Liver (tissue), 3 donors: ENCODE measurements around the gene BNIP1.

ENCODE experiments used
- EGR1 ChIP-seq, 2 donors: IDR thresholded peaks; 2 replicates each; pipeline ENCODE4 v1.6.1; 2016 to 2018; ENCODE audit warnings: antibody characterized with exemption in 2 of 2, low read depth in 2 of 2
- GABPA ChIP-seq, 2 donors: IDR thresholded peaks in 1 of 2; conservative IDR thresholded peaks in 1 of 2; 2 replicates each; pipeline ENCODE4 v1.6.1; 2016; ENCODE audit warnings: antibody characterized with exemption in 2 of 2, mild to moderate bottlenecking in 1 of 2, moderate library complexity in 1 of 2
- HNF4A ChIP-seq, 2 donors: conservative IDR thresholded peaks; 2 replicates each; pipeline ENCODE4 v1.6.1; 2016; ENCODE audit warnings: antibody characterized with exemption in 2 of 2, mild to moderate bottlenecking in 2 of 2
- HNF4G ChIP-seq: IDR thresholded peaks from 2 replicates; pipeline ENCODE4 v1.6.1; 2016; ENCODE audit warnings: antibody characterized with exemption
- RAD21 ChIP-seq, 2 donors: IDR thresholded peaks; 2 replicates each; pipeline ENCODE4 v1.6.1; 2016; ENCODE audit warnings: antibody characterized with exemption in 2 of 2, mild to moderate bottlenecking in 2 of 2
- RXRA ChIP-seq, 2 donors: IDR thresholded peaks; 2 replicates each; pipeline ENCODE4 v1.6.1; 2017 to 2018; ENCODE audit warnings: antibody characterized with exemption in 2 of 2, mild to moderate bottlenecking in 1 of 2
- SP1 ChIP-seq: IDR thresholded peaks from 2 replicates; pipeline ENCODE4 v1.6.1; 2018; ENCODE audit warnings: antibody characterized with exemption, mild to moderate bottlenecking
- TAF1 ChIP-seq: conservative IDR thresholded peaks from 2 replicates; pipeline ENCODE4 v1.6.1; 2016; ENCODE audit warnings: antibody characterized with exemption, mild to moderate bottlenecking
- YY1 ChIP-seq: IDR thresholded peaks from 2 replicates; pipeline ENCODE4 v1.6.1; 2016; ENCODE audit warnings: antibody characterized with exemption, mild to moderate bottlenecking
- TF ChIP-seq, protein P1 (sequence below): fragments of 150-350 bp; IDR thresholded peaks from 2 replicates; pipeline ENCODE4 v1.5.1; 2017; ENCODE audit warnings: improper control_type of control experiment, low read depth, low read length; ENCODE audit not compliant: missing input control
- TF ChIP-seq, protein P2 (sequence below): IDR thresholded peaks from 2 replicates; pipeline ENCODE4 v1.6.1; 2016; ENCODE audit warnings: antibody characterized with exemption
- TF ChIP-seq, protein P3 (sequence below): IDR thresholded peaks from 2 replicates; pipeline ENCODE4 v1.6.1; 2016; ENCODE audit warnings: antibody characterized with exemption
- TF ChIP-seq, protein P4 (sequence below): IDR thresholded peaks from 2 replicates; pipeline ENCODE4 v1.6.1; 2016; ENCODE audit warnings: antibody characterized with exemption, mild to moderate bottlenecking
- donor health status: healthy.
- donor health status: healthy.

DNA sequence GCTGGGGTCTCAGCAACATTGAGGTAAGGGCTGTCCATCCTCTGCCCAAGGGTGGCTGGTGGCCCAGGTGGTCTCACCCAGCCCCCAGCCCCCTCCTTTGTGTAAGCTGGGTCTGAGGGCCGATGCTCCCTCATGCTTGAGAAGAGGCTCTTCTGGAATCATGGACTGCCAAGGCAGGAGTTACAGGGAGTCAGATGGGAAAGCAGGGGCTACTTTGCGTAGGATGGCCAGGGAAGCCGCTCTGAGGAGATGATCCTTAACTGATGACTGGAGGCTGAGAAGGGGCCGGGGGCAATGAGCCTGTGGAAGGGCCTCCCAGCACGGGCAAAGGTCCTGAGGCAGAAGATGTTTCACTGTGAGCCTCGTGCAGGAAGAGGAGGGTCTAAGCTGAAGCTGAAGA is 67.0 kb downstream of the BNIP1 start:
- TF ChIP-seq, protein P1, sequence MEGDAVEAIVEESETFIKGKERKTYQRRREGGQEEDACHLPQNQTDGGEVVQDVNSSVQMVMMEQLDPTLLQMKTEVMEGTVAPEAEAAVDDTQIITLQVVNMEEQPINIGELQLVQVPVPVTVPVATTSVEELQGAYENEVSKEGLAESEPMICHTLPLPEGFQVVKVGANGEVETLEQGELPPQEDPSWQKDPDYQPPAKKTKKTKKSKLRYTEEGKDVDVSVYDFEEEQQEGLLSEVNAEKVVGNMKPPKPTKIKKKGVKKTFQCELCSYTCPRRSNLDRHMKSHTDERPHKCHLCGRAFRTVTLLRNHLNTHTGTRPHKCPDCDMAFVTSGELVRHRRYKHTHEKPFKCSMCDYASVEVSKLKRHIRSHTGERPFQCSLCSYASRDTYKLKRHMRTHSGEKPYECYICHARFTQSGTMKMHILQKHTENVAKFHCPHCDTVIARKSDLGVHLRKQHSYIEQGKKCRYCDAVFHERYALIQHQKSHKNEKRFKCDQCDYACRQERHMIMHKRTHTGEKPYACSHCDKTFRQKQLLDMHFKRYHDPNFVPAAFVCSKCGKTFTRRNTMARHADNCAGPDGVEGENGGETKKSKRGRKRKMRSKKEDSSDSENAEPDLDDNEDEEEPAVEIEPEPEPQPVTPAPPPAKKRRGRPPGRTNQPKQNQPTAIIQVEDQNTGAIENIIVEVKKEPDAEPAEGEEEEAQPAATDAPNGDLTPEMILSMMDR, result no peak
- TF ChIP-seq EGR1 (IDR thresholded peaks at IDR 0.05; ENCODE audit: low read depth in 2 of 2), result no peak
- no peak for TF ChIP-seq YY1
- TF ChIP-seq RXRA (IDR thresholded peaks at IDR 0.05), result no peak
- no peak for TF ChIP-seq TAF1
- no peak for TF ChIP-seq HNF4A (conservative IDR thresholded peaks at IDR 0.05)
- TF ChIP-seq GABPA (IDR thresholded peaks at IDR 0.05 in 1 of 2, conservative IDR thresholded peaks at IDR 0.05 in 1 of 2), result no peak
- TF ChIP-seq RAD21 (IDR thresholded peaks at IDR 0.05), result no peak
- TF ChIP-seq, protein P2, sequence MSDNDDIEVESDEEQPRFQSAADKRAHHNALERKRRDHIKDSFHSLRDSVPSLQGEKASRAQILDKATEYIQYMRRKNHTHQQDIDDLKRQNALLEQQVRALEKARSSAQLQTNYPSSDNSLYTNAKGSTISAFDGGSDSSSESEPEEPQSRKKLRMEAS, result no peak
- TF ChIP-seq SP1, result no peak
- TF ChIP-seq, protein P3, sequence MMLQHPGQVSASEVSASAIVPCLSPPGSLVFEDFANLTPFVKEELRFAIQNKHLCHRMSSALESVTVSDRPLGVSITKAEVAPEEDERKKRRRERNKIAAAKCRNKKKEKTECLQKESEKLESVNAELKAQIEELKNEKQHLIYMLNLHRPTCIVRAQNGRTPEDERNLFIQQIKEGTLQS, result no peak
- no peak for TF ChIP-seq HNF4G
- TF ChIP-seq, protein P4, sequence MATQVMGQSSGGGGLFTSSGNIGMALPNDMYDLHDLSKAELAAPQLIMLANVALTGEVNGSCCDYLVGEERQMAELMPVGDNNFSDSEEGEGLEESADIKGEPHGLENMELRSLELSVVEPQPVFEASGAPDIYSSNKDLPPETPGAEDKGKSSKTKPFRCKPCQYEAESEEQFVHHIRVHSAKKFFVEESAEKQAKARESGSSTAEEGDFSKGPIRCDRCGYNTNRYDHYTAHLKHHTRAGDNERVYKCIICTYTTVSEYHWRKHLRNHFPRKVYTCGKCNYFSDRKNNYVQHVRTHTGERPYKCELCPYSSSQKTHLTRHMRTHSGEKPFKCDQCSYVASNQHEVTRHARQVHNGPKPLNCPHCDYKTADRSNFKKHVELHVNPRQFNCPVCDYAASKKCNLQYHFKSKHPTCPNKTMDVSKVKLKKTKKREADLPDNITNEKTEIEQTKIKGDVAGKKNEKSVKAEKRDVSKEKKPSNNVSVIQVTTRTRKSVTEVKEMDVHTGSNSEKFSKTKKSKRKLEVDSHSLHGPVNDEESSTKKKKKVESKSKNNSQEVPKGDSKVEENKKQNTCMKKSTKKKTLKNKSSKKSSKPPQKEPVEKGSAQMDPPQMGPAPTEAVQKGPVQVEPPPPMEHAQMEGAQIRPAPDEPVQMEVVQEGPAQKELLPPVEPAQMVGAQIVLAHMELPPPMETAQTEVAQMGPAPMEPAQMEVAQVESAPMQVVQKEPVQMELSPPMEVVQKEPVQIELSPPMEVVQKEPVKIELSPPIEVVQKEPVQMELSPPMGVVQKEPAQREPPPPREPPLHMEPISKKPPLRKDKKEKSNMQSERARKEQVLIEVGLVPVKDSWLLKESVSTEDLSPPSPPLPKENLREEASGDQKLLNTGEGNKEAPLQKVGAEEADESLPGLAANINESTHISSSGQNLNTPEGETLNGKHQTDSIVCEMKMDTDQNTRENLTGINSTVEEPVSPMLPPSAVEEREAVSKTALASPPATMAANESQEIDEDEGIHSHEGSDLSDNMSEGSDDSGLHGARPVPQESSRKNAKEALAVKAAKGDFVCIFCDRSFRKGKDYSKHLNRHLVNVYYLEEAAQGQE, result no peak
